ENCODE data around the gene STAT5B.
"Not testable (repeated sequence)": the region's sequence is repeated elsewhere in the genome, so short reads cannot be mapped to it uniquely, and the experiment has no call there.

- not testable (repeated sequence) for TF ChIP-seq CTCF (conservative IDR thresholded peaks at IDR 0.05 in 1 of 2, IDR thresholded peaks at IDR 0.05 in 1 of 2; ENCODE audit: low read depth in 1 of 2, low read length in 2 of 2); EZH2 (IDR thresholded peaks at IDR 0.05; ENCODE audit: low read length, missing control alignments)
Measured at GRCh38 chr17:42299913-42300312, 23.7 kb upstream of the STAT5B start.

All from fibroblast of lung (primary cell).